B cell (primary cell): ENCODE data around the gene GPR180. TPM values are rescaled to one million over a fixed set of nuclear protein-coding genes. Genes with fewer than 3 reads are reported as not detected.

Experiments
- ATAC-seq: fragments of 200-7000 bp; cut with Tn5 transposase; one replicate; pipeline ENCODE4 v1.10.0; 2021; ENCODE audit warnings: low read depth, mild to moderate bottlenecking, moderate number of reproducible peaks, moderate library complexity
- CTCF ChIA-PET: fragments of 350-600 bp; sonication (Branson Sonifier 250); formaldehyde crosslinking; loops from one replicate; lab custom pipeline; 2021; ENCODE audit warnings: antibody characterized with exemption, inconsistent platforms; lab: Charles Lee
- POLR2A ChIA-PET: fragments of 350-600 bp; sonication (Branson Sonifier 250); formaldehyde crosslinking; loops from one replicate; lab custom pipeline; 2021; ENCODE audit warnings: antibody characterized with exemption; lab: Charles Lee
- DNase-seq: peaks from one replicate; pipeline ENCODE4 v3.0.0; 2013
- H2AFZ ChIP-seq: 2 replicates; pipeline ENCODE4 v1.6.1; 2012; ENCODE audit warnings: mild to moderate bottlenecking, low read depth, low read length; ENCODE audit not compliant: insufficient read depth, poor library complexity, severe bottlenecking
- H3K27ac ChIP-seq, 2 donors: 1 replicate in 1 of 2; 2 replicates in 1 of 2; pipeline ENCODE4 v1.5.1; 2012 to 2013; ENCODE audit warnings: low read length in 2 of 2, mild to moderate bottlenecking in 2 of 2, moderate library complexity in 1 of 2
- H3K27me3 ChIP-seq, 4 experiments: fragments of 200-600 bp in 1 of 4; sonication (generic) in 1 of 4; replicated peaks in 1 of 4; 1 replicate in 2 of 4; 2 replicates in 2 of 4; pipeline versions ENCODE4 v1.6.1 to v1.7.0; 2013 to 2016; ENCODE audit warnings: low read length in 3 of 4, mild to moderate bottlenecking in 2 of 4, mixed read lengths in 1 of 4, moderate library complexity in 1 of 4; ENCODE audit not compliant: insufficient read depth in 4 of 4, control insufficient read depth in 3 of 4; ENCODE audit errors: control extremely low read depth in 1 of 4
- H3K36me3 ChIP-seq, 2 experiments: replicated peaks in 1 of 2; 1 replicate in 1 of 2; 2 replicates in 1 of 2; pipeline versions ENCODE4 v1.6.1 to v1.7.1; 2013; ENCODE audit warnings: low read length in 1 of 2; ENCODE audit not compliant: insufficient read depth in 2 of 2, control insufficient read depth in 1 of 2; ENCODE audit errors: control extremely low read depth in 1 of 2, extremely low read depth in 1 of 2
- H3K4me1 ChIP-seq, 2 donors: fragments of 200-600 bp in 1 of 2; sonication (generic) in 1 of 2; 1 replicate in 1 of 2; 2 replicates in 1 of 2; pipeline versions ENCODE4 v1.5.1 to v1.6.1; 2013 to 2017; ENCODE audit warnings: low read length in 2 of 2; ENCODE audit not compliant: control insufficient read depth in 2 of 2, insufficient read depth in 2 of 2
- H3K4me2 ChIP-seq: replicated peaks from 2 replicates; pipeline ENCODE3; 2012; ENCODE audit warnings: mild to moderate bottlenecking, low read depth, low read length; ENCODE audit not compliant: poor library complexity, severe bottlenecking
- H3K4me3 ChIP-seq, 5 experiments: fragments of 200-600 bp in 1 of 5; sonication (generic) in 1 of 5; 1 replicate in 3 of 5; 2 replicates in 2 of 5; pipeline versions ENCODE4 v1.5.1 to v1.7.0; 2011 to 2016; ENCODE audit warnings: low read length in 4 of 5, mild to moderate bottlenecking in 4 of 5, low read depth in 2 of 5, control low read depth in 1 of 5, moderate library complexity in 1 of 5; ENCODE audit not compliant: insufficient read depth in 1 of 5; ENCODE audit errors: control extremely low read depth in 1 of 5, extremely low read depth in 1 of 5
- H3K79me2 ChIP-seq: fragments of 200-600 bp; sonication (generic); one replicate; pipeline ENCODE4 v1.6.0; 2016; ENCODE audit warnings: low read length; ENCODE audit not compliant: control insufficient read depth, insufficient read depth
- H3K9ac ChIP-seq: fragments of 200-600 bp; sonication (generic); 2 replicates; pipeline ENCODE4 v1.6.1; 2017; ENCODE audit warnings: mild to moderate bottlenecking, low read length, moderate library complexity
- H3K9me3 ChIP-seq, 3 donors: one replicate each; pipeline versions ENCODE4 v1.6.1 to v1.7.1; 2013; ENCODE audit warnings: low read length in 2 of 3; ENCODE audit not compliant: control insufficient read depth in 2 of 3, insufficient read depth in 1 of 3; ENCODE audit errors: control extremely low read depth in 1 of 3
- H4K20me1 ChIP-seq: 2 replicates; pipeline ENCODE4 v1.6.0; 2012; ENCODE audit warnings: mild to moderate bottlenecking, low read length; ENCODE audit not compliant: insufficient read depth, control insufficient read depth, poor library complexity, severe bottlenecking
- H3K27ac Mint-ChIP-seq: one replicate; pipeline ENCODE4 v1.8.0; 2021; ENCODE audit warnings: mixed read lengths
- H3K27me3 Mint-ChIP-seq: one replicate; pipeline ENCODE4 v1.8.0; 2021; ENCODE audit warnings: mixed read lengths
- H3K4me1 Mint-ChIP-seq: one replicate; pipeline ENCODE4 v1.8.0; 2021; ENCODE audit warnings: mixed read lengths
- H3K4me3 Mint-ChIP-seq: one replicate; pipeline ENCODE4 v1.8.0; 2021; ENCODE audit warnings: mixed read lengths
- H3K9me3 Mint-ChIP-seq: one replicate; pipeline ENCODE4 v1.8.0; 2022; ENCODE audit warnings: mixed read lengths; ENCODE audit not compliant: insufficient read depth
- CTCF ChIP-seq: fragments of 200-600 bp; IDR thresholded peaks from one replicate; pipeline ENCODE4 v1.8.0; 2022; ENCODE audit warnings: antibody characterized with exemption, mild to moderate bottlenecking
- EZH2 ChIP-seq: IDR thresholded peaks from 2 replicates; pipeline ENCODE4 v1.6.1; 2012; ENCODE audit warnings: borderline replicate concordance, low read depth, mild to moderate bottlenecking, moderate library complexity, low read length; ENCODE audit not compliant: insufficient read depth, poor library complexity, severe bottlenecking
- WGBS: methylation state at CpG from one replicate; pipeline ENCODE4 v1.1.5; 2013; ENCODE audit warnings: missing lambda C conversion rate; ENCODE audit not compliant: insufficient coverage; 5-methylcytosine and 5-hydroxymethylcytosine counted together
- intact Hi-C: fragments of 100-400 bp; cut with micrococcal nuclease; formaldehyde crosslinking; loops from one replicate; pipeline ENCODE4 v1.10.0; 2022
- polyA plus RNA-seq: library from polyadenylated mRNA; depleted of rRNA; stranded (reverse); fragments of >200 nt; gene quantifications from 2 replicates; pipeline ENCODE4 v1.2.3, GENCODE V29; 2012
- total RNA-seq, 2 donors: library from RNA; stranded (reverse); fragments of 120-200 nt in 1 of 2; gene quantifications; 1 replicate in 1 of 2; 2 replicates in 1 of 2; pipeline versions ENCODE4 v1.2.3 to v1.2.4, GENCODE V29; 2013 to 2022

The GPR180 gene
- total and polyA plus RNA-seq, 2 donors (not counting 1 experiment from before 2014, with no cell fraction given): 1.2 to 4.7 TPM

- no peak overlapping the region for H3K27ac Mint-ChIP-seq
- CTCF ChIA-PET: interaction anchor here (1.2 to 1.3 kb wide), 2 partner anchors 12 to 173 kb away, joined by 4 read pairs; no protein-coding TSS in a partner anchor
- no peak for TF ChIP-seq CTCF
- TF ChIP-seq EZH2: no peak
- no peak overlapping the region for H2AFZ ChIP-seq
- POLR2A ChIA-PET: no interaction called here
- no peaks in the 10 kb centered on the region for H3K9me3 ChIP-seq
- no peaks in the 10 kb centered on the region for H4K20me1 ChIP-seq
- no peak overlapping the region for H3K9ac ChIP-seq
- H3K36me3 ChIP-seq: peaks cover 0 to 11% of the 10 kb centered on the region in 2 experiments
- no CpG with 5 or more reads among the region's 3 CpGs for WGBS
- intact Hi-C loops: no loop called here
- no peaks in the 10 kb centered on the region for H3K79me2 ChIP-seq
- H3K27ac ChIP-seq: no peak overlapping the region
- H3K4me3 ChIP-seq: no peak overlapping the region
- H3K4me1 Mint-ChIP-seq: peaks cover 2% of the 10 kb centered on the region
- DNase-seq: no peak
- H3K27me3 Mint-ChIP-seq: no peaks in the 10 kb centered on the region
- no peak overlapping the region for H3K4me2 ChIP-seq
- no peak overlapping the region for H3K4me3 Mint-ChIP-seq
- no peak for ATAC-seq
- H3K4me1 ChIP-seq: no peaks in the 10 kb centered on the region
- H3K27me3 ChIP-seq: no peaks in the 10 kb centered on the region
- H3K9me3 Mint-ChIP-seq: no peaks in the 10 kb centered on the region
These were observed 6.3 kb downstream of the GPR180 start for GRCh38 chr13:94607939-94608338.

- Histone ChIP-seq H3K79me2 (no peaks in the 10 kb centered on the region), H3K27ac (no peak overlapping the region), H3K4me3 (no peak overlapping the region), H3K27me3 (no peaks in the 10 kb centered on the region), H3K4me2 (no peak overlapping the region), H3K36me3 (peaks cover 0 to 11% of the 10 kb centered on the region in 2 experiments), H4K20me1 (no peaks in the 10 kb centered on the region), H2AFZ (no peak overlapping the region), H3K4me1 (no peaks in the 10 kb centered on the region), H3K9ac (no peak overlapping the region), H3K9me3 (no peaks in the 10 kb centered on the region)
- intact Hi-C loops: no loop called here
- no peaks in the 10 kb centered on the region for H3K4me1 Mint-ChIP-seq
- ChIA-PET POLR2A (no interaction called here), CTCF (interaction anchor here (1.2 to 1.3 kb wide), 3 partner anchors 9 to 173 kb away, joined by 4 to 6 read pairs (median 4); no protein-coding TSS in a partner anchor)
- H3K4me3 Mint-ChIP-seq: no peak overlapping the region
- H3K9me3 Mint-ChIP-seq: no peaks in the 10 kb centered on the region
- no peak overlapping the region for H3K27ac Mint-ChIP-seq
- WGBS: no CpG with 5 or more reads among the region's 1 CpG
- no peaks in the 10 kb centered on the region for H3K27me3 Mint-ChIP-seq
- TF ChIP-seq EZH2 (no peak), CTCF (no peak)
- ATAC-seq: no peak
- no peak for DNase-seq
These were observed 6.9 kb downstream of the GPR180 start for GRCh38 chr13:94608586-94608985.
